HG02973 (cell line): ENCODE results near the gene BEGAIN.

Experiments
- ATAC-seq: cut with Tn5 transposase; IDR thresholded peaks from one replicate; pipeline ENCODE4 v1.9.1; 2021; ENCODE audit warnings: moderate library complexity; ENCODE audit not compliant: unreplicated experiment

BEGAIN gene

GRCh38 chr14:100554696-100555320, 32.4 kb downstream of the BEGAIN start:
- ATAC-seq: no peak

GRCh38 chr14:100554082-100554677, 33.0 kb downstream of the BEGAIN start:
- ATAC-seq: no peak

- ATAC-seq: no peak
Observed at GRCh38 chr14:100553471-100553870, 33.7 kb downstream of the BEGAIN start.

GRCh38 chr14:100552524-100553125, 34.6 kb downstream of the BEGAIN start:
- no peak for ATAC-seq

- no peak for ATAC-seq
Observed at GRCh38 chr14:100551056-100551455, 36.2 kb downstream of the BEGAIN start.

GRCh38 chr14:100549834-100550625, 37.2 kb downstream of the BEGAIN start:
- ATAC-seq: no peak

- no peak for ATAC-seq
Observed at GRCh38 chr14:100548939-100549338, 38.3 kb downstream of the BEGAIN start.

- no peak for ATAC-seq
Observed at GRCh38 chr14:100548295-100548655, 38.9 kb downstream of the BEGAIN start.

- no peak for ATAC-seq
Observed at GRCh38 chr14:100547633-100548294, 39.5 kb downstream of the BEGAIN start.

- ATAC-seq: no peak
Observed at GRCh38 chr14:100546051-100546443, 41.2 kb downstream of the BEGAIN start.

- no peak for ATAC-seq
Observed at GRCh38 chr14:100545359-100545758, 41.9 kb downstream of the BEGAIN start.

GRCh38 chr14:100544506-100545141, 42.6 kb downstream of the BEGAIN start:
- no peak for ATAC-seq

GRCh38 chr14:100543471-100544455, 43.5 kb downstream of the BEGAIN start:
- no peak for ATAC-seq

GRCh38 chr14:100542619-100543205, 44.5 kb downstream of the BEGAIN start:
- ATAC-seq: no peak

- ATAC-seq: no peak
Observed at GRCh38 chr14:100541621-100542560, 45.3 kb downstream of the BEGAIN start.

GRCh38 chr14:100540926-100541620, 46.1 kb downstream of the BEGAIN start:
- no peak for ATAC-seq

GRCh38 chr14:100540141-100540925, 46.9 kb downstream of the BEGAIN start:
- ATAC-seq: no peak
